Measurements from ENCODE around the gene PDE4D. TPM values are rescaled to one million over a fixed set of nuclear protein-coding genes. Genes with fewer than 3 reads are reported as not detected.

The PDE4D gene
- polyA plus RNA-seq, 1 donor (not counting 4 experiments of a cell fraction or from before 2014, with no cell fraction given): 3.6 TPM

DNA sequence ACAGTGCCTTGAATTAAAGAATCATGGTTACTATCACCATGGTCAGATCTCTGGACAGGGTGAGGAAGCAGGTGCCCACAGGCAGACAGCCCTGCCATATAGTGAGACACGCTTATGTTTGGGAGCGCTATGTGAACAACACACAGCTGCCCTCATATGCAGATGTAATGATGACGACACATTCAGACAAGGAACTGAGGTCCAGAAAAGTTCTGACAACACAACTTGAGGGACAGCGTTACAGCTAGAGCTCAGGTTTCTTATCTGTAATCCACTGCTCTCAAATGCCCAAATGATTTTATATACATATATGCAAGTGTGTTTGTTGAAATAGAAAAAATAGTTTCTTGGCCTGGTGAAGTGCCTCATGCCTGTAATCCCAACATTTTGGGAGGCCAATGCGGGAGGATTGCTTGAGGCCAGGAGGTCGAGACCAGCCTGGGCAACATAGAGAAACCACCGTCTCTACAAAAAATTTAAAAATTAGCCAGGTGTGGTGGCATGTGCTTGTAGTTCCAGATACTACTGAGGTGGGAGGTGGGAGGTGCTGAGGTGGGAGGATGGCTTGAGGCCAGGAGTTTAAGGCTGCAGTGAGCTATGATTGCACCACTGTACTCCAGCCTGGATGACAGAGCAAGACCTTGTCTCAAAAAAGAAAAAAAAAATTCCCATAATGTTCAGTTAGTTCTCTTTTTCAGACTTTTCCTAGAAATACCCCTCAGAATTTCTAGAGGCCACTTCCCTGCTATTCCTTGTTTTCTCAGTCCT lies 887.4 kb downstream of the PDE4D start:
- no peaks in the 10 kb centered on the region for H3K4me1 ChIP-seq (ENCODE audit: control insufficient read depth, extremely low read depth, insufficient read depth, low read length)
- H3K79me2 ChIP-seq (ENCODE audit: control insufficient read depth, insufficient read depth, low read length): no peaks in the 10 kb centered on the region
- no peak overlapping the region for H3K4me2 ChIP-seq (ENCODE audit: control insufficient read depth, extremely low read depth, insufficient read depth, low read depth, low read length)

DNA sequence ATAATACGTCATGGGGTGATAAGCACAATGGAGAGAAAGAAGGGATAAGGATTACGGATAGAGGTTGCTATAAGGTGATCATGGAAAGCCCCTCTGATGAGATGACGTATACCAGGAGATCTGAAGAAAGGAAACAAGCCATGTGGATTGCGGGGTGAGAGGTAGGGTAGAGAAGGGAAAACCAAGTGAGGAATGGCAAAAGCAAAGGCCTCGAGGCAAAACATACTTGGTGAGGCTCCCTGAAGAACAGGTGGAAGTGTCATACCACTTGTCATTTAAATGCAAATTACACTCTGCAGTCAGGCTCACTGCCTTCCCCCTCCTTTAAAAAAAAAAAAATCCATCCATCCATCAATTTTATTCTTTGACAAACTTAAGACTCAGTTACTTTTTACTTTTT lies 889.9 kb downstream of the PDE4D start:
- H3K9ac ChIP-seq (ENCODE audit: control insufficient read depth, extremely low read depth, insufficient read depth, low read length): no peak overlapping the region
- H4K20me1 ChIP-seq (ENCODE audit: control insufficient read depth, extremely low read depth, insufficient read depth, low read length): no peaks in the 10 kb centered on the region
- H3K4me2 ChIP-seq (ENCODE audit: control insufficient read depth, extremely low read depth, insufficient read depth, low read depth, low read length): no peak overlapping the region
- H3K9me3 ChIP-seq (ENCODE audit: control insufficient read depth, low read depth, low read length): no peaks in the 10 kb centered on the region
- DNase-seq (ENCODE audit: low read depth, low spot score) (no peak), FAIRE-seq (no peak)
- no peak for TF ChIP-seq EZH2 (IDR thresholded peaks at IDR 0.05; ENCODE audit: low read length)
- TF ChIP-seq, protein P1, sequence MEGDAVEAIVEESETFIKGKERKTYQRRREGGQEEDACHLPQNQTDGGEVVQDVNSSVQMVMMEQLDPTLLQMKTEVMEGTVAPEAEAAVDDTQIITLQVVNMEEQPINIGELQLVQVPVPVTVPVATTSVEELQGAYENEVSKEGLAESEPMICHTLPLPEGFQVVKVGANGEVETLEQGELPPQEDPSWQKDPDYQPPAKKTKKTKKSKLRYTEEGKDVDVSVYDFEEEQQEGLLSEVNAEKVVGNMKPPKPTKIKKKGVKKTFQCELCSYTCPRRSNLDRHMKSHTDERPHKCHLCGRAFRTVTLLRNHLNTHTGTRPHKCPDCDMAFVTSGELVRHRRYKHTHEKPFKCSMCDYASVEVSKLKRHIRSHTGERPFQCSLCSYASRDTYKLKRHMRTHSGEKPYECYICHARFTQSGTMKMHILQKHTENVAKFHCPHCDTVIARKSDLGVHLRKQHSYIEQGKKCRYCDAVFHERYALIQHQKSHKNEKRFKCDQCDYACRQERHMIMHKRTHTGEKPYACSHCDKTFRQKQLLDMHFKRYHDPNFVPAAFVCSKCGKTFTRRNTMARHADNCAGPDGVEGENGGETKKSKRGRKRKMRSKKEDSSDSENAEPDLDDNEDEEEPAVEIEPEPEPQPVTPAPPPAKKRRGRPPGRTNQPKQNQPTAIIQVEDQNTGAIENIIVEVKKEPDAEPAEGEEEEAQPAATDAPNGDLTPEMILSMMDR (optimal IDR thresholded peaks at IDR 0.05 in 1 of 3, IDR thresholded peaks at IDR 0.05 in 1 of 3, conservative IDR thresholded peaks at IDR 0.05 in 1 of 3; ENCODE audit: extremely low read depth in 1 of 3, insufficient read depth in 2 of 3, low read length in 3 of 3): no peak
- no peaks in the 10 kb centered on the region for H3K36me3 ChIP-seq (ENCODE audit: control insufficient read depth in 2 of 2, extremely low read depth in 1 of 2, insufficient read depth in 2 of 2, low read length in 2 of 2)
- H3K27me3 ChIP-seq (ENCODE audit: control insufficient read depth, extremely low read depth, insufficient read depth, low read length): no peaks in the 10 kb centered on the region
- no peaks in the 10 kb centered on the region for H3K9me1 ChIP-seq (ENCODE audit: control insufficient read depth, extremely low read depth, insufficient read depth, low read length)
- no peaks in the 10 kb centered on the region for H3K4me1 ChIP-seq (ENCODE audit: control insufficient read depth, extremely low read depth, insufficient read depth, low read length)
- no peaks in the 10 kb centered on the region for H3K79me2 ChIP-seq (ENCODE audit: control insufficient read depth, insufficient read depth, low read length)
- dilution Hi-C loops (cut with MboI; ENCODE audit: extremely low pct_ligation_motif_present, low sequenced_read_pairs): no loop called here
- no peak overlapping the region for H2AFZ ChIP-seq (ENCODE audit: control insufficient read depth, low read length)
- H3K4me3 ChIP-seq (ENCODE audit: control insufficient read depth in 2 of 3, extremely low read depth in 1 of 3, insufficient read depth in 2 of 3, low read depth in 1 of 3, low read length in 3 of 3): no peak overlapping the region
- H3K27ac ChIP-seq (ENCODE audit: control insufficient read depth, insufficient read depth, low read length): no peak overlapping the region

More for the DNA sequence above, 887.4 kb downstream of the PDE4D start:
- no peak overlapping the region for H2AFZ ChIP-seq (ENCODE audit: control insufficient read depth, low read length)
- H3K9ac ChIP-seq (ENCODE audit: control insufficient read depth, extremely low read depth, insufficient read depth, low read length): no peak overlapping the region
- no peaks in the 10 kb centered on the region for H3K27me3 ChIP-seq (ENCODE audit: control insufficient read depth, extremely low read depth, insufficient read depth, low read length)
- H3K9me3 ChIP-seq (ENCODE audit: control insufficient read depth, low read depth, low read length): no peaks in the 10 kb centered on the region
- no peak for DNase-seq (ENCODE audit: low read depth, low spot score)
- dilution Hi-C loops (cut with MboI; ENCODE audit: extremely low pct_ligation_motif_present, low sequenced_read_pairs): no loop called here
- TF ChIP-seq, protein P1 (optimal IDR thresholded peaks at IDR 0.05 in 1 of 3, IDR thresholded peaks at IDR 0.05 in 1 of 3, conservative IDR thresholded peaks at IDR 0.05 in 1 of 3; ENCODE audit: extremely low read depth in 1 of 3, insufficient read depth in 2 of 3, low read length in 3 of 3): no peak
- TF ChIP-seq EZH2 (IDR thresholded peaks at IDR 0.05; ENCODE audit: low read length): no peak
- H4K20me1 ChIP-seq (ENCODE audit: control insufficient read depth, extremely low read depth, insufficient read depth, low read length): no peaks in the 10 kb centered on the region
- no peak for FAIRE-seq
- no peak overlapping the region for H3K4me3 ChIP-seq (ENCODE audit: control insufficient read depth in 2 of 3, extremely low read depth in 1 of 3, insufficient read depth in 2 of 3, low read depth in 1 of 3, low read length in 3 of 3)
- H3K36me3 ChIP-seq (ENCODE audit: control insufficient read depth in 2 of 2, extremely low read depth in 1 of 2, insufficient read depth in 2 of 2, low read length in 2 of 2): no peaks in the 10 kb centered on the region
- no peak overlapping the region for H3K27ac ChIP-seq (ENCODE audit: control insufficient read depth, insufficient read depth, low read length)
- H3K9me1 ChIP-seq (ENCODE audit: control insufficient read depth, extremely low read depth, insufficient read depth, low read length): no peaks in the 10 kb centered on the region
